GM20000 (cell line): ENCODE measurements around the gene MTMR3.

Experiments used
- DNase-seq: peaks from one replicate; pipeline ENCODE4 v3.0.0; 2012; ENCODE audit warnings: low spot score
- CTCF ChIP-seq: IDR thresholded peaks from 2 replicates; pipeline ENCODE4 v1.5.1; 2012; ENCODE audit warnings: mild to moderate bottlenecking, control low read depth; ENCODE audit errors: extremely low read depth, missing control alignments

Gene MTMR3

GRCh38 chr22:29997107-29997506, 114.1 kb downstream of the MTMR3 start:
- DNase-seq = no peak
- no peak for TF ChIP-seq CTCF

GRCh38 chr22:29997516-29997915, 114.5 kb downstream of the MTMR3 start:
- TF ChIP-seq CTCF = no peak
- DNase-seq = no peak

GRCh38 chr22:29998627-29999384, 115.8 kb downstream of the MTMR3 start:
- DNase-seq = no peak
- TF ChIP-seq CTCF = no peak

- DNase-seq = no peak
- TF ChIP-seq CTCF = no peak
Measured at GRCh38 chr22:30000566-30000965, 117.6 kb downstream of the MTMR3 start.

GRCh38 chr22:30001459-30001858, 118.5 kb downstream of the MTMR3 start:
- DNase-seq = no peak
- TF ChIP-seq CTCF = no peak

- no peak for DNase-seq
Measured at GRCh38 chr22:30002861-30003486, 120.0 kb downstream of the MTMR3 start.

More at GRCh38 chr22:30002861-30003486, 120.0 kb downstream of the MTMR3 start:
- TF ChIP-seq CTCF = no peak
